HG02870 (cell line): ENCODE measurements around the gene ZCCHC7.

Experiments used
- ATAC-seq: cut with Tn5 transposase; IDR thresholded peaks from one replicate; pipeline ENCODE4 v1.9.1; 2021; ENCODE audit warnings: mild to moderate bottlenecking, moderate library complexity; ENCODE audit not compliant: unreplicated experiment

Gene ZCCHC7

GRCh38 chr9:37328556-37329227 lies 208.3 kb downstream of the ZCCHC7 start:
- ATAC-seq = no peak

DNA sequence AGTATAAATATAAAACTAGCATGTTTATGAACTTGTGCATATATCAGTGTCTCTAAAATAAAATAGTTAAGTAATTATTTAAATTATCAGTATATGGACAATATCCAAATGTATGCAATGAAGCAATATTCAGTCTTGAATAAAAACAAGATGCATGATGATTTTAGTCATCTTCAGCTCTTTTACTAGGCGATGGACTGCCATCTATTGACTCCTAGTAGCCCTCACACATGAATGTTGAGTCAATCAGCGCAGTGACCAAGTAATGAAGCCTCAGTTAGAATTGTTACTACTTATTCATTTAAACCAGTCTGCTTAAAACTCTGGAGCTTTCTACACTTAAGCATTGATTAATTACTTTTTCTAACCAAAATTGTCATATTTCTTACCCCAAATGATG lies 209.2 kb downstream of the ZCCHC7 start:
- no peak for ATAC-seq

- ATAC-seq = no peak
Measured at GRCh38 chr9:37331871-37332270, 211.5 kb downstream of the ZCCHC7 start.

DNA sequence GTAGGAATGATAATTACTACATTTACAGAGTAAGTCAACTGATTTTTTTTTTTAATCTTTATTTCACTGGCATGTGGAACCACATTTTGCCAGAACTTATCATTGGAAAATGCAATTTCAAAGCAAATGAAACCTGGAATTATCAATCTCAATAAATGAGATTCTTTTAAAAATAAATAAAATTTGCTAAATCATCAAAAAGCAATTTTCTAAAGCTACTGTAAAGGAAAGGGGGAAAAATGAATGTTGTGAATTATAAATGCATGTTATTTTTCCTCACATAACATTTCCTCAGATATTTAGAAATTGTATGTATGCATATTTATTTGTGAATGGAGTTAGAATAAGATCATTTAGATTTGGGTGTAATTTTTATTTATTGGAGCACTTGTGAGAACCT lies 212.2 kb downstream of the ZCCHC7 start:
- ATAC-seq = no peak

GRCh38 chr9:37333288-37333687 lies 212.9 kb downstream of the ZCCHC7 start:
- no peak for ATAC-seq

GRCh38 chr9:37335238-37335637 lies 214.9 kb downstream of the ZCCHC7 start:
- ATAC-seq = no peak

GRCh38 chr9:37336150-37336549 lies 215.8 kb downstream of the ZCCHC7 start:
- no peak for ATAC-seq

- ATAC-seq = no peak
Measured at GRCh38 chr9:37337301-37337890, 217.0 kb downstream of the ZCCHC7 start.

DNA sequence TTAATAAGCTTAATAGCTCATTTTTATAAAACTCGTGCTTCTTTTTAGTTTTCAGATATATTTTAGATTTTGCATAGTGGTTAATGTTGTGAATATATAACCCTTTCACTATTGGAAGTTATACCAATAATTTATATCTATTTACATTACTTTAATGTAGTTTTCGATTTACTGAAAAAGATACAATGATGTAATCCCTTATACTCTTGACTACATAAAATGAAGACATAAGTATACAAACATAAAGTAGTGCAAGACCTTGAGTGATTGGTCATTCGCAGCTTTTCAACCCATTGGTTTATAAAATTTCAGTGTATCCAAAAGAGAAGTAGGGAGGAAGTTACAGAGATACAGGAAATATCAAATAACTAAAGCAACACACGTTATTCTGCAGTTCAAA lies 217.8 kb downstream of the ZCCHC7 start:
- no peak for ATAC-seq

DNA sequence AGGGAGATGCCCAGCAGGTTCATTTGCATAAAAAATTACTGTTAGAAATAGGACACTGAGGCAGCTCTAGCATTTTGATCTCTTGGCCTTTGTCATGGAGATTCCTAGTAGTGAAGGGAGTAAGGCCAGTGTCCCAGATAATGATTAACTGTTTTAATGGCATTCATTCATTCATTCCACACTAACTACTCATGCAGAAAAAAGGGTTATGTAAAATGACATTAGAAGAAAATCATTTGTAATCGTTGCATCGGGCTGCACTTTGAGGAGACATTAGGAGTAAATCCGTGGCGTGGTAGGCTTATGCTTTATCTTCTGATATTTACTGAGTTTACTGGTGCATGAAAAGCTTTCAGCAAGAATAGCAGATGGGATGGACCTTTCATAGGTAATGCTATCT lies 219.5 kb downstream of the ZCCHC7 start:
- no peak for ATAC-seq

- no peak for ATAC-seq
Measured at GRCh38 chr9:37340961-37341360, 220.6 kb downstream of the ZCCHC7 start.

GRCh38 chr9:37341704-37342103 lies 221.3 kb downstream of the ZCCHC7 start:
- ATAC-seq = no peak

- no peak for ATAC-seq
Measured at GRCh38 chr9:37342493-37342892, 222.1 kb downstream of the ZCCHC7 start.

GRCh38 chr9:37342895-37343294 lies 222.5 kb downstream of the ZCCHC7 start:
- ATAC-seq = no peak

DNA sequence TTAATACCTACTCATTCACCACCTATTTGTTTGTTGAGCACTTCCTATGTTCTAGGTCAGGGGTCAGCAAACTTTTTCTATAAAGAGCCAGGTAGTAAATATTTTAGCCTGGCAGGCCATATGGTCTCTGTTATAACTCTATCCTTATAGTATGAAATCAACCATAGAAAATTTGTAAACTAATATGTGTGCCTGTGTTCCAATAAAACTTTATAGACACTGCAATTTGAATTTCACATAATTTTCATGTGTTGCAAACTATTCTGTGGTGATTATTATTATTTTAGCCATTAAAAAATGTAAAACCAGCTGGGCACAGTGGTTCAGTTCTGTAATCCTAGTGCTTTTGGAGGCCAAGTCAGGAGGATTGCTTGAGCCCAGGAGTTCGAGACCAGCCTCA lies 223.3 kb downstream of the ZCCHC7 start:
- no peak for ATAC-seq

GRCh38 chr9:37345038-37345437 lies 224.7 kb downstream of the ZCCHC7 start:
- ATAC-seq = no peak

GRCh38 chr9:37348917-37349316 lies 228.5 kb downstream of the ZCCHC7 start:
- no peak for ATAC-seq

GRCh38 chr9:37350486-37351190 lies 230.3 kb downstream of the ZCCHC7 start:
- no peak for ATAC-seq

GRCh38 chr9:37353791-37354190 lies 233.4 kb downstream of the ZCCHC7 start:
- ATAC-seq = no peak

GRCh38 chr9:37362430-37362829 lies 242.1 kb downstream of the ZCCHC7 start:
- ATAC-seq = no peak

DNA sequence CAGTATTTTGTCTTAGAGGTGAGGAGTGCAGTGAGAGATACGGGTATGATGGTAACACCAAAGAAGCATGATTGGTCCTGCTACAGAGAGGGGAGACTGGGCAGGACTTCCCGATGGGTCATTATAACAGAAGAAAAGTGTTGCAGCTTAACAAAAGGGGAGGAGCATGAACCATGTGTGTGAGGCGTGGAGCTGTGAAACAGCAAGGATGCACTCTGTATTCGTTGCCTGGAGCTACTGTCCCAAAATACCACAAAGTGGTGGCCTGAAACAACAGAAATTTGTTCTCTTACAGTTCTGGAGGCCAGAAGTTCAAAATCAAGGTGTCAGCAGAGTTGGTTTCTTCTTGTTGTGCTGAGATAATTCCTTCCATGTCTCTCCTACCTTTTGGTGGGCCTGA lies 242.8 kb downstream of the ZCCHC7 start:
- ATAC-seq = no peak

- no peak for ATAC-seq
Measured at GRCh38 chr9:37364136-37364535, 243.8 kb downstream of the ZCCHC7 start.
